ENCODE data around the gene CISD2.
"Not testable (repeated sequence)": the region's sequence is repeated elsewhere in the genome, so short reads cannot be mapped to it uniquely, and the experiment has no call there.

The CISD2 gene

DNA sequence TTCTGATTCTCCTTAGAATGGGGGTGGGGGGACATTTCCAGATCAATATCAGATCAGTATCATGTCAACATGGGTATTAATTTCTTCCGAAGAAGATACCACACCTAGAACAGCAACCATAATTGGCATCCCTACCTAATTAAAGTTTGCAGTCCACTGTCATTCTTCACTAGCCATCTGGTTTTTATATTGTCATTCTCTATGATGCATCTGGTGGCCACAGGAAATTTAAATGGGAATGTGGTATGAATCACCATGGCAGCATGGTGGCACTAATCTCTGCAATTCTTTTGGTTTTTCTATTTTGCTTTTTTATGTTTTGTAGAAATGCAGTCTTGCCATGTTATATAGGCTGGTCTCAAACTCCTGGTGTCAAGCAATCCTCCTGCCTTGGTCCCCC lies 24.9 kb upstream of the CISD2 start:
- no peak for DNase-seq
- in situ Hi-C loops (cut with HindIII; ENCODE audit: low pct_ligation_motif_present, low pct_unique_long_range_greater_than_20kb, low sequenced_read_pairs) = no loop called here

DNA sequence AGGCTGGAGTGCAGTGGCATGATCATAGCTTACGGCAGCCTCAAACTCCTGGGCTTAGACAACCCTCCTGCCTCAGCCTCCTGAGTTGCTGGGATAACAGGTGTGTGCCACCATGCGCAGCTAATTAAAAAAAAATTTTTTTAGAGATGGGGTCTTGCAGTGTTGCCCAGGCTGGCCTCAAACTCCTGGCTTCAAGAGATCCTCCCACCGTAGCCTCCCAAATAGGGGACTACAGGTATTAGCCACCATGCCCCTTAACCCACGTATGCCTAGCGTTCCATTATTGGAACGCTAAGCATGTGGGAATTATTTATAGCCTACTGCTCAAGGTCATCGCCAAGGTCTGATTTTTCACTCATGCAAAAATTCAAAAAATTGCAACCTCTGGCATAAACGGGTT lies 21.1 kb upstream of the CISD2 start:
- DNase-seq = no peak
- in situ Hi-C loops (cut with HindIII; ENCODE audit: low pct_ligation_motif_present, low pct_unique_long_range_greater_than_20kb, low sequenced_read_pairs) = no loop called here

DNA sequence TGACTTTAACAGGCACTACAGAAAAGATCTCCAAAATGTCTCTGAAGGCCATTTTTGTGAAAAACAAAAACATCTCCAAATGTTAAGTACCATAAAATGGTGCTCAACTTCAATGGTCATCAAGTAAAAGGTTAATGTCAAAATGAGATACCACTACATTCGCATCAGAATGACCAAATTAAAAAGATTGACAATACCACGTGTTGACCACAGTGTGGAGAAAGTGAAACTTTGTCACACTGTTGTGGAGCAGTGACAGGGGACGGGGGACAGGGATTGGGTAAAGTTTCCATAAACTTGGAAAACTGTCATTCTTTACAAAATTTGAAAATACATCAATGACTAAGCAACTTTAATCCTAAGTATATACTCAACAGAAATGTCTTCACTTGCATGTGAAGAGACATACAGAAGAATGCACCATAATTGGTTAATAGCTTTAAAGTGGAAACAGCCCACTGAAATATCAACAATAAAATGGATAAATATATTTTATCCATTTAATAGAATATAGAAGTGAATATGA lies 19.1 kb upstream of the CISD2 start:
- DNase-seq = no peak

DNA sequence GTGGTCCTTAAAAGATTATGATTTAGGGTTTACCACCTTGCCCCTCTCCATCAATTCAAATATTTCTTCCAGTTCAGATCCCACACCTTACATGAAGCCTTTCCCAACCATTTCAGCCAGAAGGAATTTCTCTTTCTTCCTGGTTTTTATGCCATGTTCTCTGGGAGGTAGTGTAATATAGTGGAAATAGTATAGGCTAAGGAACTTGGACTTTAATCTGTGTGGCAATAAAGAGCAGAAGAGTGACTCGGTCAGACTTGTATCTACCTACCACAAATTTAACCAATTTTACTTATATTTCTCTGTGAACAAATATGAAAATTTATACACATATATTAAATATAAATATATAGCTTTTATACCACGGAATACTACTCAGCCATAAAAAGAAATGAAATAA lies 18.4 kb upstream of the CISD2 start:
- no peak for DNase-seq
- in situ Hi-C loops (cut with HindIII; ENCODE audit: low pct_ligation_motif_present, low pct_unique_long_range_greater_than_20kb, low sequenced_read_pairs) = no loop called here

More for the DNA sequence above, 19.1 kb upstream of the CISD2 start:
- in situ Hi-C loops (cut with HindIII; ENCODE audit: low pct_ligation_motif_present, low pct_unique_long_range_greater_than_20kb, low sequenced_read_pairs) = no loop called here

DNA sequence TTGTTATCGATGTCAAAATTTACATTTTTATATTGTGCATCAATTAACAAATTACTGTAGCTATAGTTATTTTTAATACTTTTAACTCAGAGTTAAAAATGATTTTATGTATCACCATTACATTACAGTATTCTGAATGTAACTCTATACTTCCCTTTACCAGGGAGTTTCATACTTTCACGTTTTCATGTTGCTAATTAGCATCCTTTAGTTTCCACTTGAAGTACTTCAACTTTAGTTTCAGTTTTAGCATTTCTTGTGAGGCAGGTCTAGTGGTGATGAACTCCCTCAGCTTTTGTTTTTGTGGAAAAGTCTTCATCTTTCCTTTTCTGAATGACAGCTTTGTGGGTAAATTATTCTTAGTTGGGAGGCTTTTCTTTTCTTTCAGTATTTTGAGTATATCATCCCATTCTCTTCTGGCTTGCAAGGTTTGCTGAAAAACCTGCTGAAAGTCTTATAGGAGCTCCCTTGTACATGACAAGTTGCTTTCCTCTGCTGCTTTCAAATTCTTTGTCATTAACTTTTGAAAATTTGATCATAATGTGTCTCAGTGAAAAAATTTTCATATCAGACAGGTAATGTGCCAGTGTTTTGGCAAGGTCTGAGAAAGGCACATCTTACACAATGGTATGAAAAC lies 9.8 kb upstream of the CISD2 start:
- in situ Hi-C loops (cut with HindIII; ENCODE audit: low pct_ligation_motif_present, low pct_unique_long_range_greater_than_20kb, low sequenced_read_pairs) = no loop called here
- no peak for DNase-seq

DNA sequence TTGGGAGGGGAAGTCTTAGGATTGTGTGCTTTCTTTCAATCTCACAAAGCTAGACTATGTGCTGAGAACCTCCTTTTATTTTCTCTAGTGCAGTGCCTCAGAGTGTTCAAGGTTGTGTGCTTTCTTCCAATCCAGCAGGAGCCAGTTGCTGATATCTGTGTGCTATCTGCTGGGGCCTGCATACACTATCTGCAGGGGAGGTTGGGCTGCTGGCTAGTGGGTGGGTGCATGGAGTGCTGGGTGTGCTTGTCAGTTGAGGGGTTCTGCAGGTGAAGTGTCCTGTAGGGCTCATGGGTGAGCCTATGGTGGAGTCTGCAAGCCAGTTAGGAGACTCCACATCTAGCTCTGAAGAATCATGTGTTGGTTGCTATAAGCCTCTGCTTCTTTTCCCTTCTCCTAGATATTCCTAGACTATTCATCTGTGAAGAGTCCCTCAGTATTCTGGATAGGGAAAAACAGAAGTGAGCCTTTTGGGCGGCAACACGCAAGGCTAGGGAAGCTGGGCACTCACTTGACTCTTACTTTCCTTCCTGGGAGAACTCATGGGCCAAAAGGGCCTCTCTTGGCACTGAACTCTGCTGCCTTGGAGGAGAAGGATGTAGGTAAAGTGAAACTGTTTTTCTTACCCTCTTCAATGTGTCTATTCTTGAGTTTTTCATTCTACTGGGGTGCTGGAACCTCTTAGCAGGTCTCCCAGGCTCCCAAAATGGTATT lies 8.0 kb upstream of the CISD2 start:
- in situ Hi-C loops (cut with HindIII; ENCODE audit: low pct_ligation_motif_present, low pct_unique_long_range_greater_than_20kb, low sequenced_read_pairs) = no loop called here
- no peak for DNase-seq

DNA sequence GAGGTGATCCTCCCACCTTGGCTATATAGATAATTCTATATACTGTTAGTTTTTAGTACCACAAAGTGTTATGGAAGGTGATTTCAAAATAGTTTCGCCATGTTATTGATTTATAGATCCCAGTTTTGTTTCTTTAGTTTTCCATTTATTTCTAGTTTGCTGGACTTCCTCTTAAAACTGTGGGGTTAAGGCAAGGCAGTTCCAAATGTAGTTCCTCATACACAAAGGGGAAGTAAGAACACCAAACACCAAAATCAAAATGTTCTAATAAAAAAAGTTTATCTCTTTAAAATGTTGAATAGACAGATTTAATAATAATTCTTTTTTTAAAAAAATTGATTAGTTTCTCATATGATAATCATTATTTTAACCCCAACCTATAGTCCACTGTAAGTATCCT lies 6.8 kb upstream of the CISD2 start:
- in situ Hi-C loops (cut with HindIII; ENCODE audit: low pct_ligation_motif_present, low pct_unique_long_range_greater_than_20kb, low sequenced_read_pairs) = no loop called here
- no peak for DNase-seq

DNA sequence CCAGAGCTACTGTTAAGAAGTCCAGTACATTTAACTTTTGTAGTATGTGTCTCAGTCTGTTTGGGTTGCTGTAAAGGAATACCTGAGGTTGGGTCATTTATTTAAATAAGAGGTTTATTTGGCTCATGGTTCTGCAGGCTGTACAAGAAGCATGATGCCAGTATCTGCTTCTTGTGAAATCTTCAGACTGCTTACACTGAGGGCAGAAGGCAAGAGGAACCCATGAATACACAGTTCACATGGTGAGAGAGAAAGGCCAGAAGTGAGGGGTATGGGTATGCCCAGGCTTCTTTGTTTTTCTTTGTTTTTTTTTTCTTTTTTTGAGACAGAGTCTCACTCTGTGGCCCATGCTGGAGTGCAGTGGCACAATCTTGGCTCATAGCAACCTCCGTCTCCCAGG lies 6.0 kb upstream of the CISD2 start:
- no peak for DNase-seq
- in situ Hi-C loops (cut with HindIII; ENCODE audit: low pct_ligation_motif_present, low pct_unique_long_range_greater_than_20kb, low sequenced_read_pairs) = no loop called here

DNA sequence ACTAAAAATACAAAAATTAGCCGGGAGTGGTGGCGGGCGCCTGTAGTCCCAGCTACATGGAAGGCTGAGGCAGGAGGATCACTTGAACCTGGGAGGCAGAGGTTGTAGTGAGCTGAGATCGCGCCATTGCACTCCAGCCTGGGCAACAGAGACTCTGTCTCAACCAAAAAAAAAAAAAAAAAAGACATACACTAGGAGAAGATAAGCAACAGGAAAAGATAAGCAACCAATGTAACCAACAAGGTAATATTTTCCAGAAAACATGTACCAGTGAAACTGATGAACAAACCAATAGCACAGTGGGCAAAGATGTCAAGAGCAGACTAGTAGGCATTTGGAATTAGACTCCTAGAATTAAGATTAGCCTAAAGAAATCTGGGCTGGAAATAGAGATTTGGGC lies 3.5 kb upstream of the CISD2 start:
- DNase-seq; in situ Hi-C loops (cut with HindIII; ENCODE audit: low pct_ligation_motif_present, low pct_unique_long_range_greater_than_20kb, low sequenced_read_pairs): not testable (repeated sequence)

DNA sequence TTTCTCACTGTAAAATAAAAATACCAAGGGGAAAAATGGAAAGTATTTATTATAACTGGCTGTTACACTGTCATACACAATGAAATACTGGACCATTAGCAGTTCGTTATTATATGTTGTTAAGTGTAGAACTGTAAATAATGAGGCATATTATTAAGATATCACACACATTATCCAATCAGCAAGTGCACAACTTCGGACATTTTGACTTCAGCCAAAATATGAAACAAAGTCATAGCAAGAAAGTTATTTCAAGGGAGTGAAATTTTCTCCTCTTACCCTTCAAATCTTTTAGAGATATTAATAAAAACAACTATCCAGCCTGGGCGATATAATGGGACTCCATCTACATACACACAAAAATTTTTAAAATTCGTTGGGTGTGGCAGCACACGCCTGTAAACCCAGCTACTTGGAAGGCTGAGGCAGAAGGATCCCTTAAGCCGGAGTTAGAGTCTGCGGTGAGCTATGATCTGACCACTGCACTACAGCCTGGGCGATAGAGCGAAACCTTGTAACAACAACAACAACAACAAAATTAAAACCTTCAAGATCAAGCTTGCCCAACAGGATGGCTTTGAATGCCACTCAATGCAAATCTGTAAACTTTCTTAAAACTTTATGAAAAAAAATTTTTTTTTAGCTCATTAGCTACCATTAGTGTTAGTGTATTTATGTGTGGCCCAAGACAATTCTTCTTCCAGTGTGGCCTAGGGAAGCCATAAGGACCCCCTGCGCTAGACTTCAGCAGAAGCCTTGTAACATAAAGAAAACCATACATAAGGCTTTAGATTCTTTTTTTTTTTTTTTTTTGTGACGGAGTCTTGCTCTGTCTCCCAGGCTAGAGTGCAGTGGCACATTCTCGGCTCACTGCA lies 1.3 kb upstream of the CISD2 start:
- in situ Hi-C loops (cut with HindIII; ENCODE audit: low pct_ligation_motif_present, low pct_unique_long_range_greater_than_20kb, low sequenced_read_pairs) = no loop called here
- DNase-seq = peak; percentile 51

DNA sequence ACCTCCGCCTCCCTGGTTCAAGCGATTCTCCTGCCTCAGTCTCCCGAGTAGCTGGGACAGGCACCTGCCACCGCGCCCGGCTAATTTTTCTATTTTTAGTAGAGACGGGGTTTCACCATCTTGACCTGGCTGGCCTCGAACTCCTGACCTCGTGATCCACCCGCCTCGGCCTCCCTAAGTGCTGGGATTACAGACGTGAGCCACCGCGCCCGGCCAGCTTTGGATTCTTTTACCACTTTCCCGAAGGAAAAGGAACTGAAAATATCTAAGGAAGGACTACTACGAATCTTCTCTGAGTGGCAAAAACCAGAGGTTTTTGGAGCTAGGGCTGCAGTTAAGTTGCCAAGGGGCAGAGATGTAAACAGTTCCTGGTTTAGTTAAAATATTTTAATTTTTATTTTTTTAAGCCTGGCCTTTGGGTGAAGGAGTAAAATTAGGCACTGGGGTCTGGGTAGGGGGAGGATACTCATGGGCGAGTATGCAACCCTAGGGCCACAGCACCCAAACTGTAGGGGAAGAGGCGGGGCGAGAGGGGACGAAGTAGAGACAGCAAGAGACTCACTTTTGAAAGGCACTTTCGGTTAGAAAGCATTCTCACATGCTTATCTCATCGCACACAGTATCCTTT lies 525 bp upstream of the CISD2 start:
- in situ Hi-C loops (cut with HindIII; ENCODE audit: low pct_ligation_motif_present, low pct_unique_long_range_greater_than_20kb, low sequenced_read_pairs) = no loop called here
- DNase-seq = no peak

DNA sequence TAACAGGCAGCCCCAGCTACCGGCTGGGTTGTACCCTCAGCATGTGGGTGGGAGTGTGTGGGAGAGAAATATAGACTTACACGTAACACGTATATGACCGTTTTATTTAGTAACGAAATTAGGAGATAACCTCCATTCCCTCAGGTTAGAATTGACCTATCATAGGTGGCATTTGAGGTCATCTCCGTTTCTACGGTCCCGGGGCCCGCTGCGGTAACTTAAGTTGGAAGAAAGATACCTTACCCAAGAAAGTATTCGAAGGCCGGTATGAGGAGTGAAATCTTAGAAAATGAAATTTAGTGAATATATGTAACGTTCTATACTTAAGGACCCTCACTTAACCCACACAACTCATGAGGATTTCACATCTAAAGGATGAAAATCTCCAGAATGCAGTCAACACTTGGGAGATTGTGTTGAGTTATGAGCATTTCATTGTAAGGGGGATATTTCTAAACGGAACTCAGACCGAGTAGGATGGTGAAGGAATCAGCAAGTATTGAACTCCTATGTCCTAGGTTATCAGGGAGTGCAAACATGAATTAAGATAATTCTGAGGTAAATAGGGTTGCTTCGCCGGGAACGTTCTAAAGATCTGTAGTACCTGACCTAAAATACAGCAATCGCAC lies 891 bp downstream of the CISD2 start:
- in situ Hi-C loops (cut with HindIII; ENCODE audit: low pct_ligation_motif_present, low pct_unique_long_range_greater_than_20kb, low sequenced_read_pairs) = no loop called here
- no peak for DNase-seq

DNA sequence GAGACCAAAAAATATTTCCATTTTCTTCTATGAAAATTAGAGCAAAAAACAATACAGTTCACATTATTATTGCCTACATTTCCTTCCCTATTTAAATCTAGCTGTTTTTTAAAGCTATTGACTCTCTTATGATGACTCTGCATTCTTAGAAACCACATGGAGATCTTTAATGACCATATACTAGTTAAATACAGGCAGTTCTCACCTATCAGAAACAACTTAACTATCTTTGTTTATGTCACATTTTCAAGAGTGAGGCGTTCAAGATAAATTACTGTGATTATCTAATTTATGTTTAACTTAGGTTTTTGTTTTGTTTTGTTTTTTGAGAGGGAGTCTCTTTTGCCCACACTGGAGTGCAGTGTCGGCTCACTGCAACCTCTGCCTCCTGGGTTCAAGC lies 3.0 kb downstream of the CISD2 start:
- DNase-seq = no peak
- in situ Hi-C loops (cut with HindIII; ENCODE audit: low pct_ligation_motif_present, low pct_unique_long_range_greater_than_20kb, low sequenced_read_pairs) = no loop called here

DNA sequence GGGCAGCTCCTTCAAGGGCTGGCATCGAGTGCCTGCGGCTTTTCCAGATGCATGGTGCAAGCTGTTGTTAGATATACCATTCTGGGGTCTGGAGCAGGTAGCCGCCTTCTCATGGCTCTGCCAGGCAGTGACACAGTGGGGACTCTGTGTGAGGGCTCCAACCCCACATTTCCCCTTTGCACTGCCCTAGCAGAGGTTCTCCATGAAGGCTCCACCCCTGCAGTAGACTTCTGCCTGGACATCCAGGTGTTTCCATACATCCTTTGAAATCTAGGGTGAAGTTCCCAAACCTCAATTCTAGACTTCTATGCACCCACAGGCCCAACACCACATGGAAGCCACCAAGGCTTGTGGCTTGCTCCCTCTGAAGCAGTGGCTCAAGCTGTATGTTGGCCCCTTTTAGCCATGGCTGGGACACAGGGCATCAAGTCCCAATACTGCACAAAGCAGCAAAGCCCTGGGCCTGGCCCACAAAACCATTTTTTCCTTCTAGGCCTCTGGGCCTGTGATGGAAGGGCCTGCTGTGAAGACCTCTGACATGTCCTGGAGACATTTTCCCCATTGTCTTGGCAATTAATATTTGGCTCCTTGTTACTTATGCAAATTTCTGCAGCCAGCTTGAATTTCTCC lies 8.8 kb downstream of the CISD2 start:
- in situ Hi-C loops (cut with HindIII; ENCODE audit: low pct_ligation_motif_present, low pct_unique_long_range_greater_than_20kb, low sequenced_read_pairs); DNase-seq: not testable (repeated sequence)

DNA sequence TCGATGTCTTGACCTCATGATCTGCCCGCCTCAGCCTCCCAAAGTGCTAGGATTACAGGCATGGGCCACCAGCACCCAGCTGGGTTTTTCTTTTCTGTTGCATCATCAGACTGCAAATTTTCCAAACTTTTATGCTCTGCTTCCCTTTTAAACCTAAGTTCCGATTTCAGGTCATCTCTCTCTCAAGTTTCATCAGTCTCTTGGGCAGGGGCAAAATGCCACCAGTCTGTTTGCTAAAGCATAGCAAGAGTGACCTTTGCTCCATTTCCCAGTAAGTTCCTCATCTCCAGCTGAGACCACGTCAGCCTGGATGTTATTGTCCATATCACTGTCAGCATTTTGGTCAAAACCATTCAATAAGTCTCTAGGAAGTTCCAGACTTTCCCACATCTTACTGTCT lies 9.6 kb downstream of the CISD2 start:
- in situ Hi-C loops (cut with HindIII; ENCODE audit: low pct_ligation_motif_present, low pct_unique_long_range_greater_than_20kb, low sequenced_read_pairs); DNase-seq: not testable (repeated sequence)

DNA sequence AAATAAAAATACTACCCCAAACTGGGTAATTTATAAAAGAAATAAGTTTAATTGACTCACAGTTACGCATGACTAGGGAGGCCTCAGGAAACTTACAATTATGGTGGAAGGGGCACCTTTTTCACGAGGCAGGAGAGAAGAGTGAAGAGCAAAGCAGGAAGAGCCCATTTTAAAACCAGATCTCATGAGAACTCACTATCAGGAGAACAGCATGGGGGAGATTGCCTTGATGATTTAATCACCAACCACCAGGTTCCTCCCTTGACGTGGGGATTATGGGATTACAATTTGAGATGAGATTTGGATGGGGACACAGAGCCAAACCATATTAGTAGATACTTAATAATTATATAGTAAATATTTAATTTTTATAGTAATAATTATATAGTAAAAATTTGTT lies 10.1 kb downstream of the CISD2 start:
- in situ Hi-C loops (cut with HindIII; ENCODE audit: low pct_ligation_motif_present, low pct_unique_long_range_greater_than_20kb, low sequenced_read_pairs) = no loop called here
- no peak for DNase-seq

DNA sequence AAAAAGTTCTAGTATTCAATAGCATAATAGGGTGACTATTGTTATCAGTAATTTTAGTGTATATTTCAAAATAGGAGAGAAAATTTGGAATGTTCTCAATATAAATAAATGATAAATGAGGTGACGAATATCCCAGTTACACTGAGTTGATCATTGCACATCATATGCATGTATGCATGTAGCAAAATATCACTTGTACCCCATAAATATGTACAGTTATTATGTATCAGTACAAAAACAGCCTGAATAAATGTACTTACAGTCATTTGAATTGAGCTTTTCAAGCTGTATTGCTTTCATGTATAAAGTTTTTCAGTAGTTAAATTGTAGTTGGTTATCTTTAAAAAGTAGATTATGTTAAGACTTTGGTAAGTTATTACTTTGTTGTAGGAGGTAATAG lies 12.6 kb downstream of the CISD2 start:
- in situ Hi-C loops (cut with HindIII; ENCODE audit: low pct_ligation_motif_present, low pct_unique_long_range_greater_than_20kb, low sequenced_read_pairs) = no loop called here
- no peak for DNase-seq

DNA sequence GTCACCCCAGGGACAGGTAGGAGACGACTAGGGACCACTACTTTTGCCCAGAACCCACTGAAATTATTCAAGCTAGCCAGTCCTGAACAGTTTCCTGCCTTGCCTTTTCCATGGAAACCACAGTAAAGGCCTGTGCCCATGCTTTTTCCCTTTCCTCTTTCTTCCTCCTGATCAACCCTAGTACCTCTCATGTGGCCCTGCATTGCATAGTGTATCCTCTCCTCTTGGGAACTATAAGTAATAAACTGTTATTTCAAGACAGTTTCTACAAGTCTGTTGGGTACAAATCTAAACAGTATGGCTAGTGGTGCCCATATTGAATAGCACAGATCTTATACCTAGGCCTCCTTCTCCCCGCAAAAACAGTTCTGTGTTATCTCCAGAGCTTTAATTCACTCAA lies 14.5 kb downstream of the CISD2 start:
- in situ Hi-C loops (cut with HindIII; ENCODE audit: low pct_ligation_motif_present, low pct_unique_long_range_greater_than_20kb, low sequenced_read_pairs) = no loop called here
- no peak for DNase-seq

Data from ACHN (cell line).